GM12874 (cell line): ENCODE measurements around the gene ZDHHC7.
A peak's percentile ranks its signal among the peaks of the same experiment; 100 is the strongest.

Source experiments
- CTCF ChIP-seq: IDR thresholded peaks from 2 replicates; pipeline ENCODE4 v1.5.1; 2011; ENCODE audit warnings: low read depth, mild to moderate bottlenecking, control low read depth, low read length, moderate library complexity; ENCODE audit not compliant: insufficient read depth

Gene ZDHHC7

GRCh38 chr16:84963066-84963465, 48.3 kb downstream of the ZDHHC7 start:
- TF ChIP-seq CTCF, result no peak

- TF ChIP-seq CTCF, result no peak
These were observed 50.4 kb downstream of the ZDHHC7 start for GRCh38 chr16:84960942-84961341.

GRCh38 chr16:84959784-84960417, 51.4 kb downstream of the ZDHHC7 start:
- TF ChIP-seq CTCF, result no peak

DNA sequence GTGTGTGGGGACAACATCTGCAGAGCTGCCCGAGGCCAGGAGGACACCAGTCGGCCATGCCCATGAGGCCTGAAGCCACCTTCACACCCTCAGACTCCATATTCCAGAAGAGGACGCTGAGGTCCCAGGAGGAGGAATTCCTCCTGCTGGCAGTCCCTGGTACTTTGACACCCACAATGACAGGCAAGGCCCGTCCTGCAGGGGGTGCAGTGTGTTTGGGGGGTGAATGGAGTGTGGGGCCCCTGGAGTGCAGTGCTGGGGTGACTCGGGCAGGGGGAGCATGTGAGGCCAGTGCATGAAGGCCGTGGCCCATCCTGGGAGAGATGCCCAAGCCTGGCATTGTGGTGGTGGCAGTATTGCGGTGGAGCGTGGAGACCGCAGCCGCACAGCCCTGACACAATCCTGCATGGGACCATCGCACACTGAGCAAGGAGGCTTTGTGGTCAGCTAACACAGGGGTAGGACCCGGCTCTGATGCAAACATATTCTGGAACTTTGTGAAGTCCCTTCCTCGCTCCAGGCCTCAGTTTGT, 52.2 kb downstream of the ZDHHC7 start:
- TF ChIP-seq CTCF, result peak; percentile 37; the same call in 1 of the 2 replicates

DNA sequence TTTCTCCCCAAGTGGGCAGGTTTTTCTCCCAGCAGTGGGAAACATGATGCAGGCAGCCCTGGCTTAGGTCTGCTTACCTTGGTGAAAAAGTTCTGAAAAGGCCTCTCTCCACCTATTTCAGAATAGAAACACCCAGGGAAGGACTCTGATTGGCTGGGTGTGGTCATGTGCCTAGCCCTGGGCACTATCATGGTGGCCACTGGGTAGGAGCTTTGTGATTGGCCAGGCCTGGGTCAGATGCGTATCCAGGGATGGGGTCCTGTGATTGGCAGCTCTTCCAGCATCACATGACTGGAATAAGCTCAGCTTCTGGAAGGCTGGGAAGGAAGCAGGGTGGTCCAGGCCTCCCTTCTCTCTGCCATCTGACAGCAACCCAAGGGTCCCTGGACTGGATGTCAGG, 53.5 kb downstream of the ZDHHC7 start:
- no peak for TF ChIP-seq CTCF

DNA sequence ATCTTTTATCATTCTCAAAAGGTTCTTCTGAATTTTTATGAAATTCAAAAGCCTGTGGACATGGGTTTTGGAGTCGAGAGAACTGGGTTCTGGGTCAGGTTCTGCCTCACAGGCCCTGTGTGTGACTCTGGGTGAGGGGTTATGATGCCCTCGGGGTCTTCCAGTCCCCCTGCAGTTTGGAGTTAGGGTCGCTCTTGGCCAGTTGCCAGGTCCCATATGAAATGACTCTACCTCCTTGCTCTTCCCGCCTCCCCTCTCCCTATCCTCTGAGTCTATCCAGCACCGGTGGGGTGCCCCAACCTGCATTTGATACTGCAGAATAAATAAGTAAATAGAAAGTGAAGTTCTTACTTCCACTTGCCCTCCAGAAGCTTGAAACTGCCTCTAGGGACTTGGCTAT, 54.1 kb downstream of the ZDHHC7 start:
- TF ChIP-seq CTCF, result no peak

- no peak for TF ChIP-seq CTCF
These were observed 55.9 kb downstream of the ZDHHC7 start for GRCh38 chr16:84955427-84955826.
